GM18868 (cell line): ENCODE data around the gene CCDC141.
"Not testable (repeated sequence)": the region's sequence is repeated elsewhere in the genome, so short reads cannot be mapped to it uniquely, and the experiment has no call there.

Source experiments
- ATAC-seq: cut with Tn5 transposase; IDR thresholded peaks from one replicate; pipeline ENCODE4 v1.9.1; 2021; ENCODE audit warnings: mild to moderate bottlenecking, moderate library complexity; ENCODE audit not compliant: unreplicated experiment

Gene CCDC141

DNA sequence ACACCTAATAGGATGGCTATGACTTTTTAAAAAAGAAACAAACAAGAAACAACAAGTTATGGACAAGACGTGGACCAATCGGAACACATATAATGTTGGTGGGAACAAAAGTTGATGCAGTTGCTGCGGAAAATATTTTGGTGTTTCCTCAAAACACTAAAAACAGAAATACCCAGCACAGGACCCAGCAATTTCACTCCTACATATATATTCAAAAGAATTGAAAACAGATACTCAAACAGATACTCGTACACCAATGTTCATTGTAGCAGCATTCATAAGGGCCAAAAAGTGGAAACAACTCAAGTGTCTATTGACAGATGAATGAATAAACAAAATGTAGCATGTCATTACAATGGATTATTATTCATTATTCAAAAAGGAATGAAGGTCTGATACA lies 12.1 kb downstream of the CCDC141 start:
- peak; percentile 73 for ATAC-seq

- ATAC-seq = no peak
Observed at GRCh38 chr2:179036353-179036905, 13.5 kb downstream of the CCDC141 start.

DNA sequence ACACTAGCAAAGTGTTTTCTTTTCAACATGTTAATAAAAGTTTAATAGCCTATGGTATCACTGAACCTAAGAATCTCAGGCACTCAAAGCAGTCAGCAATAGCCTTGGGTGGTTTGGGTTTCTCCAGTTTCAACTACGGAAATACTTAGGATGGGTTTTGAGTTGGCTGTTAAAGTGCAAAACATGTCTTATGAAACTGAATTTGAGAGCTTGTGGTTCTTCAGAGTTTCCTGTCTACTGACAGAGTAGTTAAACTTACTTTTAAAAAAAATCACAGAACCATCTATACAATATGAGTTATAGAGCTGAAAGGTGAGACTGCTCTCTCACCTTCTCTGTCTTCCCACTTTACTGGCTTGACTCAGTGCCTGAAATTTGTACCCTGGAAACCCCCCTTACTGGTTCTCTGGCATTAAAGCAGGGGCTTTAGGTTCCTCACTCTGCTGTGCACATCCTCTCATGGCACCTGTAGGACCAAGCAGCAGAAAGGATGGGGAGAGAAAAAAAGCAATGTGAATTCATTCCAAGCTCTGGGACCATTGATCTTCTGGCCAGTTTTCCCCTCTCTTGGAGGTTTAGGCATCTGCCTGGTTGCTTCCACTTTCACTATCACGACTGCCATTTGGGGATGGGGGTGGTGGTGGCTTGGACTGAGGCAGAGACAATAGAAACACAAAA lies 18.1 kb downstream of the CCDC141 start:
- peak; percentile 96 for ATAC-seq

DNA sequence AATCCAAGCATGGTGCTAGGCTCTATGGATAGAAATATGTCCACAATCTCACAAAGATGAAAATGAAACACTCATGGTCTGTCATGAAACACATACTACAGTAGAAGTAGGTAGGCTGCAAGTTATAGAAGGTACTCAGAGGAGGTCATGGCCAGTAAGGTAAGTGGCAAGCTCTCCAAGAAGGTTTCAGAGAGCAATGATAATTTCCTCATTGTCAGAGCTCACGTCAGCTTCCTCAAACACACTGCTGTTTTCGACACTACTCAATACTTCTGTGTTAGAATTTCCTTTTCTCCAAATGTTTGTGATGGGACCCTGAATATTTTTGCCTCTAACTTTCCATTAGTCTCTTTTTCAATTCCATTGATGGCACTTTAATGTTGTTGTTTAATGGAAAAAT lies 25.5 kb downstream of the CCDC141 start:
- ATAC-seq = no peak

- no peak for ATAC-seq
Observed at GRCh38 chr2:179022685-179023084, 27.3 kb downstream of the CCDC141 start.

GRCh38 chr2:179021258-179021657 lies 28.7 kb downstream of the CCDC141 start:
- peak; percentile 85 for ATAC-seq

DNA sequence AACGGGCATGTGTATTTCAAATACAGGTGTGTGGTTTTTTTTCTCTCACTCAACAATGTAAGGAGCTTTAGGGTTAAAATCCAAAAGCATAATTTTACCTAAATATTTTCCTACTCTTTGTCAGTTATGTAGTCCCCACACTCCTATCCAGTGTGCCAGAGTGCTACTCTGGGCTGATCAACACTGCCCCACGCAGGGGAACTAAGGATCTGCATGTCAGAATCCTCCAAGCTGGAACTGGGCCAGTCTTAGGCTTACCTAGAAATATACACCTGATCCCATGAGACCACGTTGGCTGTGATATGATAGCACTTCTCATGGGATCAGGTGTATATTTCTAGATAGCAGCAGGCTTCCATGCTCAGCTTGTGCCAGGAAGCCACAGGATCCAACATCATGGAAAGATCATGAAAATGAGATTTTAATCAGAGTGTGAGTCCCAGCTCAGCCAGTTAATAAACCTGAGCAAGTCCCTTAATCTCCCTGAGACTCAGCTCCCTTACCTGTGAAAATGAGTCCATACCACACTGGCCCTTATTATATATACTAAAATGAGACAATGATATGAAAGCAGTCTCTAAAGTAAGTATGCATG lies 29.7 kb downstream of the CCDC141 start:
- ATAC-seq = peak; percentile 46

GRCh38 chr2:179019260-179019659 lies 30.7 kb downstream of the CCDC141 start:
- ATAC-seq = no peak

- no peak for ATAC-seq
Observed at GRCh38 chr2:179017773-179018357, 32.1 kb downstream of the CCDC141 start.

DNA sequence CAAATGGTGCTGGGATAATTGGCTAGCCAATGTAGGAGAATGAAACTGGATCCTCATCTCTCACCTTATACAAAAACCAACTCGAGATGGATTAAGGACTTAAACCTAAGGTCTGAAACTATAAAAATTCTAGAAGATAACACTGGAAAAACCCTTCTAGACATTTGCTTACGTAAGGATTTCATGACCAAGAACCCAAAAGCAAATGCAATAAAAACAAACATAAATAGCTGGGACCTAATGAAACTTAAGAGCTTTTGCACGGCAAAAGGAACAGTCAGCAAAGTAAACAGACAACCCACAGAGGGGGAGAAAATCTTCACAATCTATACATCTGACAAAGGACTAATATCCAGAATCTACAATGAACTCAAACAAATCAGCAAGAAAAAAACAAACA lies 35.7 kb downstream of the CCDC141 start:
- not testable (repeated sequence) for ATAC-seq

GRCh38 chr2:179005976-179006375 lies 44.0 kb downstream of the CCDC141 start:
- ATAC-seq = no peak

GRCh38 chr2:178999476-178999875 lies 50.5 kb downstream of the CCDC141 start:
- no peak for ATAC-seq

GRCh38 chr2:178998539-178998938 lies 51.4 kb downstream of the CCDC141 start:
- peak; percentile 66 for ATAC-seq

- no peak for ATAC-seq
Observed at GRCh38 chr2:178997477-178997876, 52.5 kb downstream of the CCDC141 start.

- no peak for ATAC-seq
Observed at GRCh38 chr2:178997067-178997466, 52.9 kb downstream of the CCDC141 start.

DNA sequence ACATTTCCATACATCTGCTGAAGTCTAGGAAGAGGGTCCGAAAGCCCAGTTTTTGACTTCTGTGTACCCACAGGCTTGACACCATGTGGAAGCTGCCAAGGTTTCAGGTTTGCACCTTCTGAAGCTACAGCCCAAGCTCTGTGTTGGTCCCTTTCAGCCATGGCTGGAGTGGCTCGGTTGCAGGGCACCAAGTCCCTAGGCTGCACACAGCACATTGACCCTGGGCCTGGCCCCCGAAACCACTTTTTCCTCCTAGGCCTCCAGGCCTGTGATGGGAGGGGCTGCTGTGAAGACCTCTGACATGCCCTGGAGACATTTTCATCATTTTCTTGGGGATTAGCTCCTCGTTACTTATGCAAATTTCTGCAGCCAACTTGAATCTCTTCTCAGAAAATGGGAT lies 55.7 kb downstream of the CCDC141 start:
- ATAC-seq = no peak

GRCh38 chr2:178993788-178994187 lies 56.1 kb downstream of the CCDC141 start:
- no peak for ATAC-seq

DNA sequence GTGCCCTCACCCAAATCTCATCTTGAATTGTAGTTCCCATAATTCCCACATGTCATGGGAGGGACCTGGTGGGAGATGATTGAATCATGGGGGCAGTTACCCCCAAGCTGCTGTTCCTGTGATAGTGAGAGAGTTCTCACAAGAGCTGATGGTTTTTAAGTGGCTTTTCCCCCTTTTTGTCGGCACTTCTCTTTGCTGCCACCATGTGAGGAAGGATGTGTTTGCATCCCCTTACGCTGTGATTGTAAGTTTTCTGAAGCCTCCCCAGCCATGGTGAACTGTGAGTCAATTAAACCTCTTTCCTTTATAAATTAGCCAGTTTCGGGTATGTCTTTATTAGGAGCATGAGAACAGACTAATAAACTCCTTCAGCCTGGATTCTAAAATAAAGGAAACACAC lies 57.2 kb downstream of the CCDC141 start:
- not testable (repeated sequence) for ATAC-seq

- ATAC-seq = peak; percentile 91
Observed at GRCh38 chr2:178990533-178991241, 59.2 kb downstream of the CCDC141 start.

GRCh38 chr2:178989424-178989823 lies 60.5 kb downstream of the CCDC141 start:
- ATAC-seq = not testable (repeated sequence)

DNA sequence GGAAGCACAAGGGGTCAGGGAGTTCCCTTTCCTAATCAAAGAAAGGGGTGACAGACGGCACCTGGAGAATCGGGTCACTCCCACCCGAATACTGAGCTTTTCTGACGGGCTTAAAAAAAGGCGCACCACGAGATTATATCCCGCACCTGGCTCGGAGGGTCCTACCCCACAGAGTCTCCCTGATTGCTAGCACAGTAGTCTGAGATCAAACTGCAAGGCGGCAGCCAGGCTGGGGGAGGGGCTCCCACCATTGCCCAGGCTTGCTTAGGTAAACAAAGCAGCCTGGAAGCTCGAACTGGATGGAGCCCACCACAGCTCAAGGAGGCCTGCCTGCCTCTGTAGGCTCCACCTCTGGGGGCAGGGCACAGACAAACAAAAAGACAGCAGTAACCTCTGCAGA lies 67.3 kb downstream of the CCDC141 start:
- not testable (repeated sequence) for ATAC-seq
